Caco-2 (cell line): ENCODE data around the gene SECTM1. TPM values are rescaled to one million over a fixed set of nuclear protein-coding genes. Genes with fewer than 3 reads are reported as not detected.

ENCODE experiments used
- BruUV-seq: library from RNA; stranded (reverse); fragments of 400-500 nt; replicated peaks from 2 replicates; lab custom pipeline; 2021; lab: Mats Ljungman, UMichigan
- CTCF ChIA-PET: fragments of 300-600 bp; sonication (Branson Sonifier 250); formaldehyde crosslinking; loops from one replicate; lab custom pipeline; 2022; ENCODE audit warnings: antibody characterized with exemption; lab: Charles Lee
- POLR2A ChIA-PET: fragments of 300-600 bp; sonication (Branson Sonifier 250); formaldehyde crosslinking; loops from one replicate; lab custom pipeline; 2022; ENCODE audit warnings: antibody characterized with exemption; lab: Charles Lee
- DNase-seq, 2 experiments: peaks; one replicate each; pipeline versions ENCODE4 v3.0.0 to v3.0.0-alpha.2; 2020 to 2022
- H3K27me3 ChIP-seq: replicated peaks from 2 replicates; pipeline ENCODE4 v1.6.0; 2011; ENCODE audit warnings: low read length; ENCODE audit not compliant: control insufficient read depth, insufficient read depth
- H3K36me3 ChIP-seq: 2 replicates; pipeline ENCODE4 v1.5.1; 2011; ENCODE audit warnings: low read length; ENCODE audit not compliant: control insufficient read depth, insufficient read depth
- H3K4me1 ChIP-seq: fragments of 250-450 bp; sonication (Bioruptor Pico); 2 replicates; pipeline ENCODE4 v1.5.1; 2020; ENCODE audit warnings: mild to moderate bottlenecking
- H3K4me3 ChIP-seq: 2 replicates; pipeline ENCODE4 v1.5.1; 2011; ENCODE audit warnings: low read depth, mild to moderate bottlenecking, control low read depth, low read length
- H3K9me3 ChIP-seq: fragments of 250-450 bp; sonication (Bioruptor Pico); 2 replicates; pipeline ENCODE4 v1.5.1; 2020; ENCODE audit warnings: mild to moderate bottlenecking, moderate library complexity
- H3K27ac Mint-ChIP-seq: one replicate; pipeline ENCODE4 v1.8.0; 2022; ENCODE audit warnings: mixed read lengths; ENCODE audit not compliant: unreplicated experiment
- H3K27me3 Mint-ChIP-seq: one replicate; pipeline ENCODE4 v1.8.0; 2022; ENCODE audit warnings: mixed read lengths; ENCODE audit not compliant: insufficient read depth, unreplicated experiment
- H3K36me3 Mint-ChIP-seq: one replicate; pipeline ENCODE4 v1.8.0; 2022; ENCODE audit warnings: mild to moderate bottlenecking, mixed read lengths; ENCODE audit not compliant: insufficient read depth, unreplicated experiment
- H3K4me1 Mint-ChIP-seq: one replicate; pipeline ENCODE4 v1.8.0; 2022; ENCODE audit warnings: low read depth, mixed read lengths; ENCODE audit not compliant: unreplicated experiment
- H3K4me3 Mint-ChIP-seq: one replicate; pipeline ENCODE4 v1.8.0; 2022; ENCODE audit warnings: mild to moderate bottlenecking, moderate library complexity, mixed read lengths; ENCODE audit not compliant: unreplicated experiment
- H3K9me3 Mint-ChIP-seq: one replicate; pipeline ENCODE4 v1.8.0; 2022; ENCODE audit warnings: mixed read lengths; ENCODE audit not compliant: unreplicated experiment
- CTCF ChIP-seq, 2 experiments: fragments of 200-600 bp in 1 of 2; IDR thresholded peaks; 1 replicate in 1 of 2; 2 replicates in 1 of 2; pipeline versions ENCODE4 v1.5.1 to v1.8.0; 2011 to 2022; ENCODE audit warnings: antibody characterized with exemption in 1 of 2, control low read depth in 1 of 2, inconsistent platforms in 1 of 2, low read depth in 1 of 2, low read length in 1 of 2, mild to moderate bottlenecking in 1 of 2, moderate library complexity in 1 of 2; ENCODE audit not compliant: insufficient read depth in 1 of 2, severe bottlenecking in 1 of 2, unreplicated experiment in 1 of 2
- intact Hi-C: fragments of 100-400 bp; cut with micrococcal nuclease; formaldehyde crosslinking; loops from one replicate; pipeline ENCODE4 v1.10.0; 2022; ENCODE audit not compliant: unreplicated experiment
- total RNA-seq: library from RNA; stranded (reverse); gene quantifications from 2 replicates; pipeline ENCODE4 v1.2.3, GENCODE V29; 2022

The SECTM1 gene
- total RNA-seq, 1 experiment from 2014 or later, result 0.75 TPM

DNA sequence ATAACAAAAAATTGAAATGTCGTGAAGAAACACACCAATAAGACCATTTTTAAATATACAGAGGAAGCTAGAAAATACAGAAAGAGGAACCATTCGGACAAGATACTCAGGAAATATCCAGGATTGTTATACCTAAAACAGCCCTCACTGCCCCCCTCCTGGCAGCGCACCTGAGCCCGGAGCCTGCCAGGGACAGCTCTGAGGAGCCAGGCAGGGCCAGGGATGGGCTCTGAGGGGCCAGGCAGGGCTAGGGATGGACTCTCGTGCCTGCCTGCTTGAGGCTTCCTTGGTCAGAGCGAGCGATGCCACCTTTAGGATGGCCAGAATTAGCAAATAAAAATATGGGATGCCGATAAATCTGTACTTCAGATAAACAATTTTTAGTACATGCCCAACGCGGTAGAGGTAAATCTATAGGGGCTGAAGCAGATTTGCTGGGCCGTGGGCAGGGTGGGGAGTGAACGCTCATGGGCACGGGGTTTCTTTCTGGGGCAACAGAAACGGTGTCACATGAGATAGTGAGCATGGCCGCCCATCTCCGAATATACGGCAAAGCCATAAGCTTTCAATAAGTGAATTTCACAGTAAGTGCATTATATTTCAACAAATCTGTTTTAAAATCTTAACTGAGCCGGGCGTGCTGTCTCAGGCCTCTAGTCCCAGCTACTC, 41.9 kb downstream of the SECTM1 start:
- Mint-ChIP-seq H3K27me3 (no peaks in the 10 kb centered on the region), H3K4me1 (peaks cover 46% of the 10 kb centered on the region), H3K4me3 (peak overlapping the region; percentile 75), H3K9me3 (no peaks in the 10 kb centered on the region), H3K36me3 (peaks cover 7% of the 10 kb centered on the region), H3K27ac (peak overlapping the region; percentile 49)
- intact Hi-C loops, result loop anchor here (1.0 kb wide), 1 partner anchor 24 kb away; no protein-coding TSS in a partner anchor
- BruUV-seq, result no TSS peak
- no peaks in the 10 kb centered on the region for H3K27me3 ChIP-seq
- no peak for TF ChIP-seq CTCF (IDR thresholded peaks at IDR 0.05; ENCODE audit: insufficient read depth in 1 of 2, low read depth in 1 of 2, low read length in 1 of 2, severe bottlenecking in 1 of 2, unreplicated experiment in 1 of 2)
- no peaks in the 10 kb centered on the region for H3K9me3 ChIP-seq
- ChIA-PET CTCF (interaction anchor here (0.9 to 1.0 kb wide), 2 partner anchors 8 to 37 kb away, joined by 3 read pairs; no protein-coding TSS in a partner anchor), POLR2A (interaction anchor here (1.3 to 1.4 kb wide), 3 partner anchors 15 to 19 kb away, joined by 3 to 9 read pairs (median 5); partner anchors contain the start of gene CSNK1D)
- no peaks in the 10 kb centered on the region for H3K36me3 ChIP-seq
- peaks cover 68% of the 10 kb centered on the region for H3K4me1 ChIP-seq
- H3K4me3 ChIP-seq, result peak overlapping the region; percentile 57
- DNase-seq, result no peak

- H3K27me3 Mint-ChIP-seq, result no peaks in the 10 kb centered on the region
- TF ChIP-seq CTCF (IDR thresholded peaks at IDR 0.05; ENCODE audit: insufficient read depth in 1 of 2, low read depth in 1 of 2, low read length in 1 of 2, severe bottlenecking in 1 of 2, unreplicated experiment in 1 of 2), result no peak
- Histone ChIP-seq H3K4me1 (peaks cover 36% of the 10 kb centered on the region), H3K27me3 (no peaks in the 10 kb centered on the region), H3K4me3 (no peak overlapping the region), H3K36me3 (no peaks in the 10 kb centered on the region), H3K9me3 (no peaks in the 10 kb centered on the region)
- POLR2A ChIA-PET, result no interaction called here
- CTCF ChIA-PET, result no interaction called here
- H3K4me3 Mint-ChIP-seq, result peak overlapping the region; percentile 44
- H3K9me3 Mint-ChIP-seq, result no peaks in the 10 kb centered on the region
- peaks cover 37% of the 10 kb centered on the region for H3K4me1 Mint-ChIP-seq
- peaks cover 14% of the 10 kb centered on the region for H3K36me3 Mint-ChIP-seq
- peak; percentile 70 to 86 for DNase-seq
- H3K27ac Mint-ChIP-seq, result peak overlapping the region; percentile 74
- intact Hi-C loops, result loop anchor here (2.0 kb wide), 1 partner anchor 15 kb away; the partner anchor contains the start of gene CSNK1D
- no TSS peak for BruUV-seq
These were observed 45.4 kb downstream of the SECTM1 start for GRCh38 chr17:82287868-82288801.
